SK-N-SH treated with all-trans-retinoic acid at 6 μM for 48 hours (cell line): Measurements from ENCODE around the gene NUP210.

Experiments
- ATAC-seq: fragments of 200-7000 bp; cut with Tn5 transposase; 3 replicates; pipeline ENCODE4 v1.9.1; 2020; ENCODE audit warnings: mild to moderate bottlenecking, moderate library complexity
- ARNTL ChIP-seq: fragments of 450-650 bp; formaldehyde crosslinking; IDR thresholded peaks from 2 replicates; pipeline ENCODE4 v1.5.0; 2020; ENCODE audit warnings: low read depth, mild to moderate bottlenecking, moderate library complexity, borderline replicate concordance
- BACH2 ChIP-seq: fragments of 250-450 bp; sonication (Bioruptor Pico); IDR thresholded peaks from 2 replicates; pipeline ENCODE4 v1.9.0; 2021; ENCODE audit warnings: mild to moderate bottlenecking, borderline replicate concordance
- CSDC2 ChIP-seq: fragments of 250-450 bp; sonication (Bioruptor Pico); IDR thresholded peaks from 2 replicates; pipeline ENCODE4 v1.5.0; 2020; ENCODE audit warnings: mild to moderate bottlenecking, moderate library complexity
- CSRNP3 ChIP-seq: fragments of 250-450 bp; sonication (Bioruptor Pico); IDR thresholded peaks from 2 replicates; pipeline ENCODE4 v1.5.1; 2021; ENCODE audit warnings: mild to moderate bottlenecking, moderate library complexity
- ESRRG ChIP-seq: fragments of 250-450 bp; sonication (Bioruptor Pico); IDR thresholded peaks from 2 replicates; pipeline ENCODE4 v1.6.1; 2021; ENCODE audit warnings: mild to moderate bottlenecking
- GLIS3 ChIP-seq: fragments of 250-450 bp; sonication (Bioruptor Pico); IDR thresholded peaks from 2 replicates; pipeline ENCODE4 v1.5.0; 2020; ENCODE audit warnings: mild to moderate bottlenecking, moderate library complexity
- ISL1 ChIP-seq: fragments of 250-450 bp; sonication (Bioruptor Pico); IDR thresholded peaks from 2 replicates; pipeline ENCODE4 v2.1.2; 2022; ENCODE audit warnings: mild to moderate bottlenecking, moderate library complexity
- OSR1 ChIP-seq: fragments of 250-450 bp; sonication (Bioruptor Pico); IDR thresholded peaks from 2 replicates; pipeline ENCODE4 v1.8.0; 2022; ENCODE audit warnings: moderate library complexity, mild to moderate bottlenecking, inconsistent platforms
- PPARA ChIP-seq: fragments of 250-450 bp; sonication (Bioruptor Pico); IDR thresholded peaks from 2 replicates; pipeline ENCODE4 v1.5.0; 2020; ENCODE audit warnings: mild to moderate bottlenecking, borderline replicate concordance
- RARB ChIP-seq: fragments of 250-450 bp; sonication (Bioruptor Pico); IDR thresholded peaks from 2 replicates; pipeline ENCODE4 v1.8.0; 2021; ENCODE audit warnings: mild to moderate bottlenecking, moderate library complexity
- SNAI2 ChIP-seq: fragments of 250-450 bp; sonication (Bioruptor Pico); IDR thresholded peaks from 2 replicates; pipeline ENCODE4 v1.5.0; 2020; ENCODE audit warnings: mild to moderate bottlenecking, moderate library complexity
- TCF4 ChIP-seq: fragments of 250-450 bp; sonication (Bioruptor Pico); IDR thresholded peaks from 2 replicates; pipeline ENCODE4 v1.8.0; 2021; ENCODE audit warnings: mild to moderate bottlenecking, moderate library complexity, borderline replicate concordance
- TOX ChIP-seq: fragments of 250-450 bp; sonication (Bioruptor Pico); IDR thresholded peaks from 2 replicates; pipeline ENCODE4 v1.8.0; 2021; ENCODE audit warnings: mild to moderate bottlenecking, moderate library complexity, borderline replicate concordance
- ZFP3 ChIP-seq: fragments of 250-450 bp; sonication (Bioruptor Pico); IDR thresholded peaks from 2 replicates; pipeline ENCODE4 v1.5.0; 2020; ENCODE audit warnings: mild to moderate bottlenecking, moderate library complexity
- ZFP30 ChIP-seq: fragments of 450-650 bp; formaldehyde crosslinking; IDR thresholded peaks from 2 replicates; pipeline ENCODE4 v1.5.0; 2022; ENCODE audit warnings: mild to moderate bottlenecking, moderate library complexity
- ZNF565 ChIP-seq: fragments of 450-650 bp; formaldehyde crosslinking; conservative IDR thresholded peaks from 2 replicates; pipeline ENCODE4 v1.5.0; 2020; ENCODE audit warnings: low read depth, mild to moderate bottlenecking, moderate library complexity
- ZNF70 ChIP-seq: fragments of 450-650 bp; formaldehyde crosslinking; IDR thresholded peaks from 2 replicates; pipeline ENCODE4 v1.5.0; 2020; ENCODE audit warnings: mild to moderate bottlenecking, moderate library complexity
- ZNF8 ChIP-seq: fragments of 450-650 bp; formaldehyde crosslinking; IDR thresholded peaks from 2 replicates; pipeline ENCODE4 v1.5.0; 2020; ENCODE audit warnings: mild to moderate bottlenecking, moderate library complexity
- TF ChIP-seq, protein P1 (sequence below): fragments of 250-450 bp; sonication (Bioruptor Pico); IDR thresholded peaks from 2 replicates; pipeline ENCODE4 v1.8.0; 2021; ENCODE audit warnings: low read depth, mild to moderate bottlenecking, moderate library complexity, borderline replicate concordance
- TF ChIP-seq, protein P2 (sequence below): fragments of 250-450 bp; sonication (Bioruptor Pico); IDR thresholded peaks from 2 replicates; pipeline ENCODE4 v1.5.1; 2020; ENCODE audit warnings: low read depth, mild to moderate bottlenecking, moderate library complexity
- TF ChIP-seq, protein P3 (sequence below): fragments of 250-450 bp; sonication (Bioruptor Pico); IDR thresholded peaks from 2 replicates; pipeline ENCODE4 v1.8.0; 2020; ENCODE audit warnings: mild to moderate bottlenecking, moderate library complexity, borderline replicate concordance
- TF ChIP-seq, protein P4 (sequence below): fragments of 250-450 bp; sonication (Bioruptor Pico); IDR thresholded peaks from 2 replicates; pipeline ENCODE4 v1.5.0; 2020; ENCODE audit warnings: mild to moderate bottlenecking, moderate library complexity

The NUP210 gene

GRCh38 chr3:13377021-13377420 is 43.1 kb downstream of the NUP210 start:
- ATAC-seq: no peak
- TF ChIP-seq, protein P1, sequence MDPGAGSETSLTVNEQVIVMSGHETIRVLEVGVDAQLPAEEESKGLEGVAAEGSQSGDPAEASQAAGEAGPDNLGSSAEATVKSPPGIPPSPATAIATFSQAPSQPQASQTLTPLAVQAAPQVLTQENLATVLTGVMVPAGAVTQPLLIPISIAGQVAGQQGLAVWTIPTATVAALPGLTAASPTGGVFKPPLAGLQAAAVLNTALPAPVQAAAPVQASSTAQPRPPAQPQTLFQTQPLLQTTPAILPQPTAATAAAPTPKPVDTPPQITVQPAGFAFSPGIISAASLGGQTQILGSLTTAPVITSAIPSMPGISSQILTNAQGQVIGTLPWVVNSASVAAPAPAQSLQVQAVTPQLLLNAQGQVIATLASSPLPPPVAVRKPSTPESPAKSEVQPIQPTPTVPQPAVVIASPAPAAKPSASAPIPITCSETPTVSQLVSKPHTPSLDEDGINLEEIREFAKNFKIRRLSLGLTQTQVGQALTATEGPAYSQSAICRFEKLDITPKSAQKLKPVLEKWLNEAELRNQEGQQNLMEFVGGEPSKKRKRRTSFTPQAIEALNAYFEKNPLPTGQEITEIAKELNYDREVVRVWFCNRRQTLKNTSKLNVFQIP (CRISPR knock-in tag): no peak
- TF ChIP-seq ZNF8 (CRISPR knock-in tag) (no peak), TOX (no peak), PPARA (CRISPR knock-in tag) (no peak), ZFP30 (no peak)
- TF ChIP-seq, protein P2, sequence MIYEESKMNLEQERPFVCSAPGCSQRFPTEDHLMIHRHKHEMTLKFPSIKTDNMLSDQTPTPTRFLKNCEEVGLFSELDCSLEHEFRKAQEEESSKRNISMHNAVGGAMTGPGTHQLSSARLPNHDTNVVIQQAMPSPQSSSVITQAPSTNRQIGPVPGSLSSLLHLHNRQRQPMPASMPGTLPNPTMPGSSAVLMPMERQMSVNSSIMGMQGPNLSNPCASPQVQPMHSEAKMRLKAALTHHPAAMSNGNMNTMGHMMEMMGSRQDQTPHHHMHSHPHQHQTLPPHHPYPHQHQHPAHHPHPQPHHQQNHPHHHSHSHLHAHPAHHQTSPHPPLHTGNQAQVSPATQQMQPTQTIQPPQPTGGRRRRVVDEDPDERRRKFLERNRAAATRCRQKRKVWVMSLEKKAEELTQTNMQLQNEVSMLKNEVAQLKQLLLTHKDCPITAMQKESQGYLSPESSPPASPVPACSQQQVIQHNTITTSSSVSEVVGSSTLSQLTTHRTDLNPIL (CRISPR knock-in tag): no peak

DNA sequence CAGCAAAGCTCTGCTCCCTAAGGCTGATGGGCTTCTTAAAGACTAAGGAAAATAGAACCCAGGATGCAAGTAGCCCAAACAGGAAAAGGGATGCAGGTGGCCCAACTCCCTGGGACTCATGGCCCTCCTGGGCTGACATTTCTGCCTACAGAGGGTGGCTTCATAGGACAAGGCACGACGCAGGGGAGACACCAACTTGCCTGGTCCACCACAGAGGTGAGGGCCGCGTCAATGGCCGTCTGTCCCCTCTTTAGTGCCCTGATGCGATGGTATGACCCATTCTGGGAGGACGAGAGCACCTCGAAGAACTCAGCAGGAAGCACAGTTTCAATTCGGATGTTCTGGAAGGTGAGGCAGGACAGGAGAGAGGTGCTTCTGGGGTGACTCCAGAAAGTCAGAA is 44.0 kb downstream of the NUP210 start:
- ATAC-seq: no peak
- TF ChIP-seq TOX: no peak
- TF ChIP-seq ZNF70 (CRISPR knock-in tag): no peak
- no peak for TF ChIP-seq GLIS3
- TF ChIP-seq CSRNP3: no peak
- TF ChIP-seq, protein P2 (CRISPR knock-in tag): no peak
- no peak for TF ChIP-seq ZFP3
- no peak for TF ChIP-seq OSR1
- TF ChIP-seq, protein P1 (CRISPR knock-in tag): no peak
- no peak for TF ChIP-seq RARB (CRISPR knock-in tag)
- no peak for TF ChIP-seq TCF4 (CRISPR knock-in tag)

- no peak for ATAC-seq
- TF ChIP-seq, protein P1 (CRISPR knock-in tag): no peak
- TF ChIP-seq CSDC2 (no peak), ZNF8 (CRISPR knock-in tag) (no peak), ZFP3 (no peak), ISL1 (CRISPR knock-in tag) (no peak), CSRNP3 (no peak), ZNF70 (CRISPR knock-in tag) (no peak), SNAI2 (CRISPR knock-in tag) (no peak), ESRRG (CRISPR knock-in tag) (no peak), ARNTL (CRISPR knock-in tag) (no peak), BACH2 (CRISPR knock-in tag) (no peak), GLIS3 (no peak), TOX (no peak), ZNF565 (no peak)
- TF ChIP-seq, protein P3, sequence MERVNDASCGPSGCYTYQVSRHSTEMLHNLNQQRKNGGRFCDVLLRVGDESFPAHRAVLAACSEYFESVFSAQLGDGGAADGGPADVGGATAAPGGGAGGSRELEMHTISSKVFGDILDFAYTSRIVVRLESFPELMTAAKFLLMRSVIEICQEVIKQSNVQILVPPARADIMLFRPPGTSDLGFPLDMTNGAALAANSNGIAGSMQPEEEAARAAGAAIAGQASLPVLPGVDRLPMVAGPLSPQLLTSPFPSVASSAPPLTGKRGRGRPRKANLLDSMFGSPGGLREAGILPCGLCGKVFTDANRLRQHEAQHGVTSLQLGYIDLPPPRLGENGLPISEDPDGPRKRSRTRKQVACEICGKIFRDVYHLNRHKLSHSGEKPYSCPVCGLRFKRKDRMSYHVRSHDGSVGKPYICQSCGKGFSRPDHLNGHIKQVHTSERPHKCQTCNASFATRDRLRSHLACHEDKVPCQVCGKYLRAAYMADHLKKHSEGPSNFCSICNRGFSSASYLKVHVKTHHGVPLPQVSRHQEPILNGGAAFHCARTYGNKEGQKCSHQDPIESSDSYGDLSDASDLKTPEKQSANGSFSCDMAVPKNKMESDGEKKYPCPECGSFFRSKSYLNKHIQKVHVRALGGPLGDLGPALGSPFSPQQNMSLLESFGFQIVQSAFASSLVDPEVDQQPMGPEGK: no peak
- TF ChIP-seq, protein P4, sequence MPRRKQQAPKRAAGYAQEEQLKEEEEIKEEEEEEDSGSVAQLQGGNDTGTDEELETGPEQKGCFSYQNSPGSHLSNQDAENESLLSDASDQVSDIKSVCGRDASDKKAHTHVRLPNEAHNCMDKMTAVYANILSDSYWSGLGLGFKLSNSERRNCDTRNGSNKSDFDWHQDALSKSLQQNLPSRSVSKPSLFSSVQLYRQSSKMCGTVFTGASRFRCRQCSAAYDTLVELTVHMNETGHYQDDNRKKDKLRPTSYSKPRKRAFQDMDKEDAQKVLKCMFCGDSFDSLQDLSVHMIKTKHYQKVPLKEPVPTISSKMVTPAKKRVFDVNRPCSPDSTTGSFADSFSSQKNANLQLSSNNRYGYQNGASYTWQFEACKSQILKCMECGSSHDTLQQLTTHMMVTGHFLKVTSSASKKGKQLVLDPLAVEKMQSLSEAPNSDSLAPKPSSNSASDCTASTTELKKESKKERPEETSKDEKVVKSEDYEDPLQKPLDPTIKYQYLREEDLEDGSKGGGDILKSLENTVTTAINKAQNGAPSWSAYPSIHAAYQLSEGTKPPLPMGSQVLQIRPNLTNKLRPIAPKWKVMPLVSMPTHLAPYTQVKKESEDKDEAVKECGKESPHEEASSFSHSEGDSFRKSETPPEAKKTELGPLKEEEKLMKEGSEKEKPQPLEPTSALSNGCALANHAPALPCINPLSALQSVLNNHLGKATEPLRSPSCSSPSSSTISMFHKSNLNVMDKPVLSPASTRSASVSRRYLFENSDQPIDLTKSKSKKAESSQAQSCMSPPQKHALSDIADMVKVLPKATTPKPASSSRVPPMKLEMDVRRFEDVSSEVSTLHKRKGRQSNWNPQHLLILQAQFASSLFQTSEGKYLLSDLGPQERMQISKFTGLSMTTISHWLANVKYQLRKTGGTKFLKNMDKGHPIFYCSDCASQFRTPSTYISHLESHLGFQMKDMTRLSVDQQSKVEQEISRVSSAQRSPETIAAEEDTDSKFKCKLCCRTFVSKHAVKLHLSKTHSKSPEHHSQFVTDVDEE (CRISPR knock-in tag): no peak
Measured at GRCh38 chr3:13375464-13375863, 44.7 kb downstream of the NUP210 start.
